ENCODE results near the gene C11orf91.

C11orf91 gene

DNA sequence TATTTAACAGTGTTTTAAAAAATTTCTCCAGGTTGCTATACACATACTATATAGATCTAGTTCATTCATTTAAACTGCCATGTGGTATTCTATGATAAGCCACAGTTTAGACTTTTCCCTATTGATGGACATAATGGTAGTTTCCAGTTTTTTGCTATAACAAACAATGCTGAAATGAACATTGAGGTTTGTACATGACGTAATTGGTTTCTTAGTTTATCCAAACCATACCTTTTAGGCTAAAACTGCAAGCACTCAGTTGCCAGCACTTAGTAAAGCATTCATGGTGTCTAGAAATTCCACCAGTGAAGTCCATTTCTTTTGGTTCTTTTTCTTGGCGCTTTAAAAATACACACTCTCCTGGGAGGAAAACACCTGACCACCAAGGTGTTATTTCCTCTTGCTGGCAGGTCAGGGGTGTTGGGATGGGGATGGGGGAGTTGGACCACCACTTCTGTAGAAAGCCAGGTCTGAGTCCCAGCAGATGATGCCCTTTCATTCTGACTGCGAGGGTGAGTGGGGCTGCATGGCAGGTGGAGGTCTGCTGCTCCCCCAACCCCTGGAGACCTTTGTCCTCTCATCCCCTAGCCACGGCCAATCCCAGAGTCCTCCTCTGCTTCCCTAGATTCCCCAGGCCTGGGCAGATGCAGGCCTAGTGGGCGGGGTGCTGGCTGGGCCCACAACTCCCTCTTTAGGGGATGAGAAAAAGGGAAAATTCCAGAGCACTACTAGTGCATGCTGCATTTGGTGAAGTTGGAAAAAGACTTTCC is 41.1 kb downstream of the C11orf91 start:
- H4K20me1 ChIP-seq (ENCODE audit: low read depth, low read length), result no peaks in the 10 kb centered on the region
- TF ChIP-seq EZH2phosphoT487 (conservative IDR thresholded peaks at IDR 0.05; ENCODE audit: low read length), result no peak
- TF ChIP-seq, protein P1, sequence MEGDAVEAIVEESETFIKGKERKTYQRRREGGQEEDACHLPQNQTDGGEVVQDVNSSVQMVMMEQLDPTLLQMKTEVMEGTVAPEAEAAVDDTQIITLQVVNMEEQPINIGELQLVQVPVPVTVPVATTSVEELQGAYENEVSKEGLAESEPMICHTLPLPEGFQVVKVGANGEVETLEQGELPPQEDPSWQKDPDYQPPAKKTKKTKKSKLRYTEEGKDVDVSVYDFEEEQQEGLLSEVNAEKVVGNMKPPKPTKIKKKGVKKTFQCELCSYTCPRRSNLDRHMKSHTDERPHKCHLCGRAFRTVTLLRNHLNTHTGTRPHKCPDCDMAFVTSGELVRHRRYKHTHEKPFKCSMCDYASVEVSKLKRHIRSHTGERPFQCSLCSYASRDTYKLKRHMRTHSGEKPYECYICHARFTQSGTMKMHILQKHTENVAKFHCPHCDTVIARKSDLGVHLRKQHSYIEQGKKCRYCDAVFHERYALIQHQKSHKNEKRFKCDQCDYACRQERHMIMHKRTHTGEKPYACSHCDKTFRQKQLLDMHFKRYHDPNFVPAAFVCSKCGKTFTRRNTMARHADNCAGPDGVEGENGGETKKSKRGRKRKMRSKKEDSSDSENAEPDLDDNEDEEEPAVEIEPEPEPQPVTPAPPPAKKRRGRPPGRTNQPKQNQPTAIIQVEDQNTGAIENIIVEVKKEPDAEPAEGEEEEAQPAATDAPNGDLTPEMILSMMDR (IDR thresholded peaks at IDR 0.05; ENCODE audit: insufficient read depth, low read length, poor library complexity, severe bottlenecking), result no peak

DNA sequence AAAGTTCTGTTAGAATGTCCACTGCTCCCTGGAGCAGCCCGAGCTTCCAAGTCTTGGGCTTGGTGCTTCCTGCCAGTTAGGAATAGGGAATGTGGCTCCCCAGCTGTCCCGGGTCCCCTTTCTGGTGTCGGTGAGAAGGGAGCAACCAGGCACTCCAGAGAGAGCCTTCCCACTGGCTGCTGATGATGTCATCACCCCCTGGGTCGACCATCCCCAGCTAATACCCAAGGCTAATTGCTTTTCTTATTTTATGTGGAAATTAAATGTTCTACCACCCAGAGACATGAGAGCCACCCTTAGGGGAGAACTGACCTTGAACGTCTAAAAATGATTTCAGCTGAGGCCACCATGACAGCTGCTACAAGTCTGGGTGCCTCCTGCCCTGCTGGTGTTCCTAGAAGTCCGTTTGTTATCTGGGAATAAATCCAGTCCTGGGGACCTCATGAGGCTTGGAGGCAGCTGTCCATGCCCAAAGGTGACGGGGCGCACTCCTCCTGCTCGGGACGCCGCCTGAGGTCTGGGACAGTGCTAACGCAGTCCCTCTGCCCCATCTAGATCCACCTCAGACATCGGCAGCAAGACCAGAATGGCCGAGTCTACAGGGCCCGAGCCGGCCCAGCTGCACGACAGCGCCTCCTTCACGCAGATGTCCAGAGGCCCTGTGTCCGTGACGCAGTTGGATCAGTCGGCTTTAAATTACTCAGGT is 42.3 kb downstream of the C11orf91 start:
- no peaks in the 10 kb centered on the region for H4K20me1 ChIP-seq (ENCODE audit: low read depth, low read length)
- H2AFZ ChIP-seq (ENCODE audit: low read depth, low read length, severe bottlenecking), result no peak overlapping the region
- H3K27ac ChIP-seq (ENCODE audit: low read depth, low read length), result no peak overlapping the region
- H3K4me3 ChIP-seq (ENCODE audit: insufficient read depth, low read length, poor library complexity, severe bottlenecking), result no peak overlapping the region
- TF ChIP-seq, protein P1 (IDR thresholded peaks at IDR 0.05; ENCODE audit: insufficient read depth, low read length, poor library complexity, severe bottlenecking), result no peak
- TF ChIP-seq EZH2phosphoT487 (conservative IDR thresholded peaks at IDR 0.05; ENCODE audit: low read length), result no peak
- no peaks in the 10 kb centered on the region for H3K9me3 ChIP-seq (ENCODE audit: insufficient read depth, low read length)
- no peaks in the 10 kb centered on the region for H3K27me3 ChIP-seq (ENCODE audit: low read length)
- H3F3A ChIP-seq (ENCODE audit: insufficient read depth), result no peaks in the 10 kb centered on the region
- H3K79me2 ChIP-seq (ENCODE audit: insufficient read depth, low read length), result no peaks in the 10 kb centered on the region
- H3K36me3 ChIP-seq (ENCODE audit: low read length), result no peaks in the 10 kb centered on the region
- no peak overlapping the region for H3K9ac ChIP-seq (ENCODE audit: low read length)
- no peak overlapping the region for H3K4me2 ChIP-seq (ENCODE audit: low read depth, low read length, poor library complexity, severe bottlenecking)
- H3K9me2 ChIP-seq (replicated peaks; ENCODE audit: insufficient read depth, low read length), result no peaks in the 10 kb centered on the region

More for the DNA sequence above, 41.1 kb downstream of the C11orf91 start:
- H3K9ac ChIP-seq (ENCODE audit: low read length), result no peak overlapping the region
- no peaks in the 10 kb centered on the region for H3K79me2 ChIP-seq (ENCODE audit: insufficient read depth, low read length)
- no peak overlapping the region for H3K4me3 ChIP-seq (ENCODE audit: insufficient read depth, low read length, poor library complexity, severe bottlenecking)
- no peaks in the 10 kb centered on the region for H3K9me3 ChIP-seq (ENCODE audit: insufficient read depth, low read length)
- no peak overlapping the region for H2AFZ ChIP-seq (ENCODE audit: low read depth, low read length, severe bottlenecking)
- no peaks in the 10 kb centered on the region for H3K9me2 ChIP-seq (replicated peaks; ENCODE audit: insufficient read depth, low read length)
- H3K27ac ChIP-seq (ENCODE audit: low read depth, low read length), result no peak overlapping the region
- H3K27me3 ChIP-seq (ENCODE audit: low read length), result no peaks in the 10 kb centered on the region
- H3K36me3 ChIP-seq (ENCODE audit: low read length), result no peaks in the 10 kb centered on the region
- H3K4me2 ChIP-seq (ENCODE audit: low read depth, low read length, poor library complexity, severe bottlenecking), result no peak overlapping the region
- no peaks in the 10 kb centered on the region for H3F3A ChIP-seq (ENCODE audit: insufficient read depth)

DNA sequence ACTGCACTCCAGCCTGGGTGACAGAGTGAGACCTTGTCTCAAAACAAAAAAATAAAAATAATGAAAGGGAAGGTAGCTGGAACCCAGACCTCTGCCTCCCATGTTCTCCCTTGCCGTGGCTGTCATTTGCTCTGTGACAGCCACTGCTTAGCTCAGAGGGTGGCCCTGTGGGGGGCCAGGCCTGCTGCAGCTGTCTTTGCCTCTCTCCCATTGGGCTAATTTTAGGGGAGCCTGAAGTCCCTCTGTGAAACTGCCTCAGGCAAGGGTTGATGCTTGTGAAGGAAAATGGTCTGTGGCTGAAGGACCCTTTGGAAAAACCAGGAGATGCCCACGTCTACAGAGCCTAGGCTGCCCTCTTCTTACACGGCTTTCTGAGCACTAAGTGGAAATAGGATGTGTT is 42.9 kb downstream of the C11orf91 start:
- H3K4me3 ChIP-seq (ENCODE audit: insufficient read depth, low read length, poor library complexity, severe bottlenecking), result no peak overlapping the region

More for the DNA sequence above, 42.9 kb downstream of the C11orf91 start:
- Histone ChIP-seq H3K9ac (ENCODE audit: low read length) (no peak overlapping the region), H3K27ac (ENCODE audit: low read depth, low read length) (no peak overlapping the region), H3K27me3 (ENCODE audit: low read length) (no peaks in the 10 kb centered on the region), H2AFZ (ENCODE audit: low read depth, low read length, severe bottlenecking) (no peak overlapping the region), H4K20me1 (ENCODE audit: low read depth, low read length) (no peaks in the 10 kb centered on the region), H3K36me3 (ENCODE audit: low read length) (no peaks in the 10 kb centered on the region), H3K79me2 (ENCODE audit: insufficient read depth, low read length) (no peaks in the 10 kb centered on the region), H3K4me2 (ENCODE audit: low read depth, low read length, poor library complexity, severe bottlenecking) (no peak overlapping the region), H3K9me2 (replicated peaks; ENCODE audit: insufficient read depth, low read length) (no peaks in the 10 kb centered on the region), H3F3A (ENCODE audit: insufficient read depth) (no peaks in the 10 kb centered on the region), H3K9me3 (ENCODE audit: insufficient read depth, low read length) (no peaks in the 10 kb centered on the region)
- TF ChIP-seq, protein P1 (IDR thresholded peaks at IDR 0.05; ENCODE audit: insufficient read depth, low read length, poor library complexity, severe bottlenecking), result no peak
- TF ChIP-seq EZH2phosphoT487 (conservative IDR thresholded peaks at IDR 0.05; ENCODE audit: low read length), result no peak

All from SU-DHL-6 (cell line).